AG09309 (cell line): ENCODE results near the gene WRNIP1.

Experiments
- DNase-seq: peaks from one replicate; pipeline ENCODE4 v3.0.0-alpha.2; 2010; ENCODE audit warnings: low read depth
- H3K4me3 ChIP-seq: 2 replicates; pipeline ENCODE4 v1.5.1; 2011; ENCODE audit warnings: mild to moderate bottlenecking, low read depth, low read length, moderate library complexity; ENCODE audit not compliant: control insufficient read depth
- CTCF ChIP-seq: IDR thresholded peaks from 2 replicates; pipeline ENCODE4 v1.5.1; 2011; ENCODE audit warnings: mild to moderate bottlenecking, low read depth, low read length, inconsistent platforms; ENCODE audit not compliant: insufficient read depth, control insufficient read depth; ENCODE audit errors: missing control alignments

The WRNIP1 gene

DNA sequence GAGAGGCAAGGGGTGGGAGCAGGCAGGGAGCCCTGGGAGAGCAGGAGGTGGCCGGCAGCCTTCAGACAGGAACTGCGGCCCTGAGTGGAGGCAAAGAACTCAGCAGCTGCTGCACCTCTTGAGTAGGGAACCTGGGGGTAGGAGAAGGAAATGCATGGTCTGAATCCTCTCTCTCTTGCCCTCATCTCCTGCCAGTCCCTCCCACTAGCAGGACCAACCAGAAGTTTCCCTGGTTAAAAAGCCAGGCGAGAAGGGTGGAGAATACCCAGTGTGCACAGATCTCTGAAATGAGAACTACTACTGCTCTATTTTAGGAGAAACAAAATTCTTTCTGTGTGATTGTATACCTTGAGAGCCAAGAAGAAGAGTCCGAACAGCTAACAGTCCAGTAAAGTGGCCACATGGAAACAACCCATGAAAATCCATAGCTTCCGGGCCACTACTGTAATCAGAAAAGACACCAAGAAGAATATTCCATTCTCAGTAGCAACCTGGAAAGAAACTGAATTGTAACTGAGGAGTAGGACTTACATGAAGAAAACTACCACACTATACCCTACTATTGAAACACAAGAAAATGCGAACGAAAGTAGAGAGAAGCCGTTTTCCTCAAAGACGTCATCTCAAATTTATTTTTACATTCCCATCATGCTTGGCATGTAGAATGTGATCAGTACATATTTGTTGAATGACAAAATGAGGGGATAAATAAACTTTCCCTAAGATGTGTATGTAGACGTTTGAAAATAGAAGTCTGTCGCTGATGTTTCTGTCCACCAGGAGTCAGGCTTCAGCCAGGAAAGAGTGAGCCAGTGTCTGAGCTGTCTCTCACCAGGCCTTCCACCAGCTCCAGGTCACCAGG is 25.6 kb downstream of the WRNIP1 start:
- TF ChIP-seq CTCF = peak; percentile 80
- DNase-seq = peak; percentile 70
- H3K4me3 ChIP-seq = no peak overlapping the region; the same call in 1 of the 2 replicates

DNA sequence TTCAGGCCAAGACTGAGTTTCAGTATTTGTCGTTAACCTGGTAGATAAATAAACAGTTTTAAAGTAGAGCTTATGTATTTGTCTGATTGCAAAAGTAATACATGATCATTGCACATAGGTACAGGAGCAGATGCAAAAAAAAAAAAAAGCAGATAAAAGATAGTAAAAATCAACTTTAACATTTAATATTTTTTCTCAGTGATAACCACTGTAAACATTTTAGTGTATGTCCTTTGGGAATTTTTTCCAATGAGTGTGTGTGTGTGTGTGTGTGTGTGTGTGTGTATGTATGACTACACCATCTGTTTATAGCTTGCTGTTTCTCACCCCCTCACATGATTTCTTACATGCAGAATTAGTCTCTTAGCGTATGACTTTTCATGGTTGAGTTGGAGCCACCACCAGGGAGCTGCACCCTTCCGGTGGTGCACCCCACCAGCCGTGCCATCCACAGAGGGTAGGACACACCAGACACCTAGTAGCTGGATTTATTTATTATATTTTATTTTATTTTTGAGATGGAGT is 26.3 kb downstream of the WRNIP1 start:
- DNase-seq = no peak
- no peak for TF ChIP-seq CTCF
- no peak overlapping the region for H3K4me3 ChIP-seq

DNA sequence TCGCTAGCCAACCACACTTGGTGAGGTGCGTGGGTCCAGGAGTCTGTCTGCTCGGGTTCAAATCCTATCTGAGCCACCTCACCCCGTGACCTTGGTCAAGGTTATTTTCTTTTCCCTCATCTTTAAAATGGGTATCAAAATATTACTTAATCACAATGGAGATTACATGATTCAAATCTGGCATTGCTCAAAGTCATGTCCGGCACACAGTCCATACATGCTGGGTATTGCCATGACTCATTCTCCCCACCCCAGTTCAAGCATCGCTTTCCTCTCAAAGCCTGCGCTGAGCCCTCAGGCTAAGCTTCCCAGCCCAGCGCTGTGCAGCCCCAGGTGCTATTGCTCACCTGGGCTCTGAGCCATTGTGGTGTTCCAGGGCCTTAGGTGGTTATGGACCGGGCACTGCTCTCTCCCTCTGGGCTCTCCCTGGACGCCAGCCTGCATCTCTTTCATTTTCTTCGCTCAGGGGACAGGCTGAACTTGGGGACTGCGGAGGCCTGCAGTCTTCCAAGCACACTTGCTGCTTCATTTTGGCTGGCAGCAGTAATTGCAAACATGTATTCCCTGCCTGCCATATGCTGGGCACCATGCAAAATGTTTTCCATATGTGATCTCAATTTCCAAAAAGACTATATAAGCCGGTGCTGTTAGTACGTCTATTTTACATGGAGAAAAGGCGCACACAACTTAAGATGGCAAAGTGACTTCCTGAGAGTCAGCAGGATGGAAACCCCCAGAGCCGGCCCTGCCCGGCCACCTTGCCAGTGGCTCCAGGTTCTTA is 27.3 kb downstream of the WRNIP1 start:
- no peak for TF ChIP-seq CTCF
- no peak for DNase-seq
- no peak overlapping the region for H3K4me3 ChIP-seq

GRCh38 chr6:2793534-2794151 is 28.4 kb downstream of the WRNIP1 start:
- TF ChIP-seq CTCF = no peak
- DNase-seq = no peak
- H3K4me3 ChIP-seq = no peak overlapping the region

DNA sequence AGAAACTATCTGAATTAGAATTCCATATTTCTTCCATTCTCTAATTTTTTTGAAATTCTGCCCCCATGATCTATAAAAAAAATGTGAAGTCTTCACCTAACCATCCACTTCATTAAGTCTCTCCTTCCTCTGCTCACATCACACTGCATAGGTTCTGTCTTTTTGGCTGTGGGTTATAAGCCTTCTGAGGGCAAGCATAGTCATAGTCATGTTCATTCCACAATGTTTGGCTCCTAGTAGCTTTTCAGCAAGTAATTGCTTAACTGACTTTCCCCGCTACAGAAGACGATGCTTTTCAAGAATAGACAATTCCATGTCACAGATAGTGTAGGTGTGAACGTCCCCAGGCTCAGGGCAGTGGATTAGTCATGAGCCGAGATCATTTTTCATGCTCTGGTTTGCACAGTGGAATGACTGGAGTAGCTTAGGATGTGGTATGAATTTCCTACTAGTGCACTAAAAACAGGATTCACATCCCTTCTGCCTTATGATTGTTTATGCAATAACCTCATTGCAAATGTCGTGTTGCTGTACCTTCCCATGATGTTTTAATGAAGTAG is 29.1 kb downstream of the WRNIP1 start:
- no peak for DNase-seq
- TF ChIP-seq CTCF = no peak
- H3K4me3 ChIP-seq = no peak overlapping the region

DNA sequence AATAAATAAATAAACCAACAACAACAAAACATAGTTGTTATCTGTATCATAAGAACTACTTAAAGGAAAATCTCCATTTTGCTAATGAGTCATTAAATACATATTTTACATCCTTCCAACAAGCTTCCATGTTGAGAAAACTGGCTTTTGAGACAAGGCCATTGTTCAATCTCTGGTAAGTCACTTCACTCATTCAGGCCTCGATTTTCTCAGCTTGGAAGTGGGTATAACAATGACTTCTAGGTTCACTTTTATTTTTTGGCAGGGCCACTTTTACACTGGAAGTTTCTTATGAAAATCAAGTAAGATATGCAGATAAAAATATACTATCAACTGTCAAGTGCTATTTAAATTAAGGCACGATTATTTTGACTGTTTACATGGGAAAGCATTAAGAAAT is 30.0 kb downstream of the WRNIP1 start:
- TF ChIP-seq CTCF = no peak
- DNase-seq = no peak
- H3K4me3 ChIP-seq = no peak overlapping the region
